Smooth muscle cell (in vitro differentiated cells): ENCODE data around the gene NOTUM. TPM values are rescaled to one million over a fixed set of nuclear protein-coding genes. Genes with fewer than 3 reads are reported as not detected.

Experiments
- DNase-seq: peaks from one replicate; lab custom pipeline; 2025; ENCODE audit not compliant: unreplicated experiment; lab: John Stamatoyannopoulos, UW
- H2AFZ ChIP-seq: fragments of 200-600 bp; sonication (generic); 2 replicates; pipeline ENCODE4 v1.6.0; 2016; ENCODE audit warnings: antibody characterized with exemption, low read depth, mild to moderate bottlenecking
- H3F3A ChIP-seq: fragments of 200-600 bp; sonication (generic); 2 replicates; pipeline ENCODE4 v1.6.0; 2017; ENCODE audit warnings: antibody characterized with exemption, low read depth
- H3K27ac ChIP-seq: fragments of 200-600 bp; sonication (generic); 2 replicates; pipeline ENCODE4 v1.5.1; 2016; ENCODE audit warnings: low read depth, mild to moderate bottlenecking
- H3K27me3 ChIP-seq: fragments of 200-600 bp; sonication (generic); 2 replicates; pipeline ENCODE4 v1.6.1; 2016; ENCODE audit warnings: low read depth, mild to moderate bottlenecking
- H3K36me3 ChIP-seq: fragments of 200-600 bp; sonication (generic); 2 replicates; pipeline ENCODE4 v1.5.1; 2016; ENCODE audit warnings: low read depth
- H3K4me1 ChIP-seq: fragments of 200-600 bp; sonication (generic); 2 replicates; pipeline ENCODE4 v1.5.1; 2016; ENCODE audit warnings: low read depth
- H3K4me2 ChIP-seq: fragments of 200-600 bp; sonication (generic); 2 replicates; pipeline ENCODE4 v1.6.0; 2016; ENCODE audit warnings: mild to moderate bottlenecking
- H3K4me3 ChIP-seq: fragments of 200-600 bp; sonication (generic); 2 replicates; pipeline ENCODE4 v1.5.1; 2016; ENCODE audit warnings: mild to moderate bottlenecking
- H3K79me2 ChIP-seq: fragments of 200-600 bp; sonication (generic); 2 replicates; pipeline ENCODE4 v1.6.0; 2016; ENCODE audit warnings: low read depth, mild to moderate bottlenecking
- H3K9ac ChIP-seq: fragments of 200-600 bp; sonication (generic); 2 replicates; pipeline ENCODE4 v1.6.0; 2016; ENCODE audit warnings: low read depth
- H3K9me3 ChIP-seq: fragments of 200-600 bp; sonication (generic); replicated peaks from 2 replicates; pipeline ENCODE4 v1.5.1; 2016; ENCODE audit warnings: low read depth
- H4K20me1 ChIP-seq: fragments of 200-600 bp; sonication (generic); 2 replicates; pipeline ENCODE4 v1.6.0; 2016; ENCODE audit warnings: low read depth
- WGBS: methylation state at CpG from one replicate; pipeline ENCODE4 v1.1.7; 2016; ENCODE audit warnings: low lambda C conversion rate; 5-methylcytosine and 5-hydroxymethylcytosine counted together
- polyA plus RNA-seq: library from polyadenylated mRNA; unstranded; fragments of >200 nt; fragmentation: Nextera tagmentation; extraction: Ambion mirVana; gene quantifications from 2 replicates; pipeline ENCODE4 v1.2.1, GENCODE V29; 2016
- total RNA-seq: library from RNA; depleted of rRNA; stranded (reverse); fragments of >200 nt; gene quantifications from 2 replicates; pipeline ENCODE4 v1.2.3, GENCODE V29; 2014
- TF ChIP-seq, protein P1 (sequence below): fragments of 200-600 bp; sonication (generic); IDR thresholded peaks from 2 replicates; pipeline ENCODE4 v1.5.1; 2017; ENCODE audit warnings: borderline replicate concordance, mild to moderate bottlenecking, antibody characterized with exemption; ENCODE audit not compliant: insufficient read depth, poor library complexity, severe bottlenecking

The NOTUM gene
- total and polyA plus RNA-seq, 2 experiments from 2014 or later = 0.90 to 2.9 TPM

DNA sequence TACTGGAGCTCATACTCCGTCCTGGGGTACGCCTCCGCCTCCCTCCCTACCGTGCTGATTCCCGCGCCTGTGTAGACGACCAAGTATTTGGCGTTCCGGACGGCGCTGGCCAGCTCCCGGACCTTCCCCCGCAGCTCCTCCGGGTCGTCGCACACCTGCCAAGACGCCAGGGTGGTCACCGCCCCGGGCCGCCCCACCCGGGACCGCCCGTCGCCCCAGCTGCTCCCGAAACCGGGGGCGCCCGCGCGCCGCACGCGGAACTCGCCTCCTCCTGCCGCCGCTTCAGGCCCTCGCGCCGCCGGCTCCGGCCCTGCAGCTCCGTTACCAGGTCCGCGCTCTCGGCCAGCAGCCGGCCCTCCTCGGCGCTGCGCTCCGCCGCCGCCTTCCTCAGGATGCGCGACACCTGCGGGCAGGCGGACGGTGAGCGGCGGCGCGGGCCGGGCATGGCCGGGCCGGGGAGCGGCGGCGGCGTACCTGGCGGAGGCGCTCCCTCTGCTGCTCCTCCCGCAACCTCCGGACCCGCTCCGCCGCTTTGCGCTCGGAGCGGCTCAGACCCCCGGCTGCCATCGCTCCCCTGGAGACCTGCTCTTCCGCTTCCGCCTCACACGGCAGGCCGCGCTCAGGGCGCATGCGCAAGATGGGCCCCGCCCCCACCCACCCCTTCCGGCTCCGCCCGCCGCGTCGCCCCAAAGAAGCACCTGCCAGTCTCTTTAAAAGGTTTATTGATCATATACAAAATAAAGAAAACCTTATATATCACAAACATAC lies 43.2 kb downstream of the NOTUM start, which contains the start of gene SIRT7:
Gene SIRT7, minus strand, starts transcription at position 612 of the 768 bp plus-strand sequence. Its CDS starts 45 bp downstream, at position 567.
- H3K9ac ChIP-seq = peak within 1 kb of the TSS; percentile 15
- H3K79me2 ChIP-seq = peaks cover 62% of the 10 kb centered on the region
- H3F3A ChIP-seq = peaks cover 4% of the 10 kb centered on the region
- H2AFZ ChIP-seq = no peak within 1 kb of the TSS
- WGBS = 1% methylated on average over 87 of the region's 94 CpGs
- peak within 1 kb of the TSS; percentile 88 for H3K4me2 ChIP-seq
- H3K9me3 ChIP-seq = no peaks in the 10 kb centered on the region
- peak; percentile 43 for DNase-seq
- no peaks in the 10 kb centered on the region for H3K36me3 ChIP-seq
- TF ChIP-seq, protein P1, sequence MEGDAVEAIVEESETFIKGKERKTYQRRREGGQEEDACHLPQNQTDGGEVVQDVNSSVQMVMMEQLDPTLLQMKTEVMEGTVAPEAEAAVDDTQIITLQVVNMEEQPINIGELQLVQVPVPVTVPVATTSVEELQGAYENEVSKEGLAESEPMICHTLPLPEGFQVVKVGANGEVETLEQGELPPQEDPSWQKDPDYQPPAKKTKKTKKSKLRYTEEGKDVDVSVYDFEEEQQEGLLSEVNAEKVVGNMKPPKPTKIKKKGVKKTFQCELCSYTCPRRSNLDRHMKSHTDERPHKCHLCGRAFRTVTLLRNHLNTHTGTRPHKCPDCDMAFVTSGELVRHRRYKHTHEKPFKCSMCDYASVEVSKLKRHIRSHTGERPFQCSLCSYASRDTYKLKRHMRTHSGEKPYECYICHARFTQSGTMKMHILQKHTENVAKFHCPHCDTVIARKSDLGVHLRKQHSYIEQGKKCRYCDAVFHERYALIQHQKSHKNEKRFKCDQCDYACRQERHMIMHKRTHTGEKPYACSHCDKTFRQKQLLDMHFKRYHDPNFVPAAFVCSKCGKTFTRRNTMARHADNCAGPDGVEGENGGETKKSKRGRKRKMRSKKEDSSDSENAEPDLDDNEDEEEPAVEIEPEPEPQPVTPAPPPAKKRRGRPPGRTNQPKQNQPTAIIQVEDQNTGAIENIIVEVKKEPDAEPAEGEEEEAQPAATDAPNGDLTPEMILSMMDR = no peak
- peaks cover 3% of the 10 kb centered on the region for H3K4me1 ChIP-seq
- peaks cover 77% of the 10 kb centered on the region for H4K20me1 ChIP-seq
- H3K27me3 ChIP-seq = no peaks in the 10 kb centered on the region
- H3K4me3 ChIP-seq = peak within 1 kb of the TSS; percentile 95
- peak within 1 kb of the TSS; percentile 19 for H3K27ac ChIP-seq

DNA sequence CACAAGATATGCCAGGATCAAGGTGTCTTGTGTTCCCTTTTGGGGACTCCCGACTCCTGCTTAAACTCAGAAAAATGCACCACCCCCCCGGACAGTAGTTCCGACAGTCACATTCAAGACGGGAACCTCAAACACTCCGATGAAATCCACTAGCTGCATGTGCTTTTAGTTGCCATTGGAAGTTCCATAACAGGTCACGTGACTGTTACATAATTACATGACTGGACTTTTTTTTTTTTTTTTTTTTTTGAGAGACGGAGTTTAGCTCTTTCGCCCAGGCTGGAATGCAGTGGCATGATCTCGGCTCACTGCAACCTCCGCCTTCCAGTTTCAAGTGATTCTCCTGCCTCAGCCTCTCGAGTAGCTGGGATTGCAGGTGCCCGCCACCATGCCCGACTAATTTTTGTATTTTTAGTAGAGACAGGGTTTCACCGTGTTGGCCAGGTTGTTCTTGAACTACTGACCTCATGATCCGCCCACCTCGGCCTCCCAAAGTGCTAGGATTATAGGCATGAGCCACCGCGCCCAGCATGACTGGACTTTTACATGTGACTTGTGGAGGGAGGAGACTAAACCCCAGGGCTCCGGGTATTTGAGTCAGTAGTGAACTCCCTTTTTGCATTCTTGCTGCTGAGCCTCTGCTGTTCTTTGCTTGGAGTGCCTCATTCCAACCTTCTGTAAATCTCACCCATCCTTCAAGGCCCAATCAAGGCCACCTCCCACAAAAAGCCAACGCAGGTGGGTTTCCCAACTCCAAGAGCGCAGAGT lies 44.6 kb downstream of the NOTUM start:
- Histone ChIP-seq H3K4me3 (peak overlapping the region; percentile 95), H3K79me2 (peaks cover 49% of the 10 kb centered on the region), H4K20me1 (peaks cover 74% of the 10 kb centered on the region), H3F3A (peaks cover 13% of the 10 kb centered on the region), H3K4me1 (peaks cover 3% of the 10 kb centered on the region), H3K4me2 (peak overlapping the region; percentile 88), H2AFZ (no peak overlapping the region), H3K9ac (no peak overlapping the region), H3K9me3 (no peaks in the 10 kb centered on the region), H3K27ac (peak overlapping the region; percentile 30), H3K27me3 (no peaks in the 10 kb centered on the region), H3K36me3 (no peaks in the 10 kb centered on the region)
- 79% methylated on average over 21 of the region's 21 CpGs for WGBS
- TF ChIP-seq, protein P1 = no peak
- no peak for DNase-seq

DNA sequence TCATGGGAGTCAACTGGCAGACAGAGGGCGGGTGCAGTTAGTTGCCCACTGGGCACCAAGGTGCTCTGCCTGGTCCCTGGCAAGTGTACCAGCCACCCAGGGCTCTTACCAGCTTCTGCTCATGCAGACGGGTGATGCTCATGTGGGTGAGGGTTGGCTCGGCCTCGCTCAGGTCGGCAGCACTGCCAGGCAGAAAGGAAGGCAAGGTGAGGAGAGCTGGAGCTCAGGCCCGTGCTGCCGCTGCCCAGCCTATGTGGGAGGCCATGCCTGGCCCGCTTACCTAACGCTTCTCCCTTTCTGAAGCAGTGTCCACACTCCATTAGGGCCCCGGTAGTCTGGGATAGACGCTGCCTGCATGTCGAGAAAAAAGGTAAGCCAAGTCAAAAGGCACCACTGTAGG lies 45.7 kb downstream of the NOTUM start:
- Histone ChIP-seq H4K20me1 (peaks cover 68% of the 10 kb centered on the region), H3K36me3 (no peaks in the 10 kb centered on the region), H3K9me3 (no peaks in the 10 kb centered on the region), H3F3A (peaks cover 13% of the 10 kb centered on the region), H3K27me3 (no peaks in the 10 kb centered on the region), H2AFZ (no peak overlapping the region), H3K27ac (no peak overlapping the region), H3K4me3 (no peak overlapping the region), H3K9ac (no peak overlapping the region), H3K4me1 (peaks cover 5% of the 10 kb centered on the region), H3K4me2 (no peak overlapping the region), H3K79me2 (peaks cover 43% of the 10 kb centered on the region)
- 97% methylated on average over 12 of the region's 12 CpGs for WGBS
- no peak for DNase-seq
- TF ChIP-seq, protein P1 = no peak
